Thyroid gland (tissue), 4 donors: Measurements from ENCODE around the gene BCAT1.

ENCODE experiments used
- CTCF ChIP-seq, 6 experiments: fragments of 200-600 bp in 3 of 6; fragments of 450-650 bp in 3 of 6; sonication (generic) in 3 of 6; IDR thresholded peaks; one replicate each; pipeline ENCODE4 v1.5.1; 2016 to 2019; ENCODE audit warnings: antibody characterized with exemption in 6 of 6, mild to moderate bottlenecking in 2 of 6, inconsistent platforms in 1 of 6, moderate library complexity in 1 of 6
- POLR2A ChIP-seq, 2 donors: fragments of 450-650 bp; IDR thresholded peaks; one replicate each; pipeline ENCODE4 v1.6.1; 2017; ENCODE audit warnings: antibody characterized with exemption in 2 of 2, mild to moderate bottlenecking in 2 of 2, moderate library complexity in 1 of 2

GRCh38 chr12:24940157-24940556, 8.7 kb downstream of the BCAT1 start:
- TF ChIP-seq CTCF (IDR thresholded peaks at IDR 0.05) (no peak), POLR2A (IDR thresholded peaks at IDR 0.05) (no peak)
